BE2C (cell line): ENCODE measurements around the gene C10orf95.

ENCODE experiments used
- DNase-seq: peaks from one replicate; pipeline ENCODE4 v3.0.0-alpha.2; 2020
- H3K27me3 ChIP-seq: fragments of 250-450 bp; sonication (Bioruptor Pico); 2 replicates; pipeline ENCODE4 v1.5.1; 2020; ENCODE audit warnings: mild to moderate bottlenecking
- H3K36me3 ChIP-seq: fragments of 250-450 bp; sonication (Bioruptor Pico); 2 replicates; pipeline ENCODE4 v1.5.1; 2020; ENCODE audit warnings: mild to moderate bottlenecking
- H3K4me1 ChIP-seq: fragments of 250-450 bp; sonication (Bioruptor Pico); 2 replicates; pipeline ENCODE4 v1.5.1; 2020
- H3K4me3 ChIP-seq: 2 replicates; pipeline ENCODE4 v1.5.1; 2011; ENCODE audit warnings: low read depth, low read length
- H3K9me3 ChIP-seq: fragments of 250-450 bp; sonication (Bioruptor Pico); 2 replicates; pipeline ENCODE4 v1.5.1; 2020
- TF ChIP-seq, protein P1 (sequence below): IDR thresholded peaks from 2 replicates; pipeline ENCODE4 v1.5.1; 2012; ENCODE audit warnings: mild to moderate bottlenecking, low read depth, low read length

The C10orf95 gene

DNA sequence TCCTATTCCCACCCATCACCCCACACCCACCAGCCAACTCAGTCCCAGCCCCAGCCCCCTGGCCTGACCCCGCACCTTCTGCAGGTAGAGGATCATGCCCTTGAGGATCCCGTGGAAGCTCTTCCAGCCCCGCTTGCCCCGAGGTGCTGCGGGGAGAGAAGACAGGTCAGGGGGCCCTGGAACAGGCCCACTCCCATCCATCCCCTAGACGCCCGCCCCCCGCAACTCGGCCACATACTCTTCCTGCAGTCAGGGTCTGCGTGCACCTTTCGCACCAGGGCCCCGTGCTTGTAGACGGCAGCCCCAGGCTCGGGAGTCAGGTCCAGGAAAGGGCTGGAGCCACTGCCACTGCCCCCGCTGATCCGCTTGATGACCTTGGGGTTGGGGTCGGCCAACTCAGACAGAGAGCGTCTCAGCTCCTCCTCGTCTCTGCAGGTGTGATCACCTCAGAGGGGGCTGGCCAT lies 46.2 kb downstream of the C10orf95 start:
- DNase-seq: no peak
- Histone ChIP-seq H3K36me3 (peaks cover 20% of the 10 kb centered on the region), H3K27me3 (no peaks in the 10 kb centered on the region), H3K4me1 (peaks cover 3% of the 10 kb centered on the region; the same call in 1 of the 2 replicates), H3K4me3 (no peak overlapping the region), H3K9me3 (no peaks in the 10 kb centered on the region)
- TF ChIP-seq, protein P1, sequence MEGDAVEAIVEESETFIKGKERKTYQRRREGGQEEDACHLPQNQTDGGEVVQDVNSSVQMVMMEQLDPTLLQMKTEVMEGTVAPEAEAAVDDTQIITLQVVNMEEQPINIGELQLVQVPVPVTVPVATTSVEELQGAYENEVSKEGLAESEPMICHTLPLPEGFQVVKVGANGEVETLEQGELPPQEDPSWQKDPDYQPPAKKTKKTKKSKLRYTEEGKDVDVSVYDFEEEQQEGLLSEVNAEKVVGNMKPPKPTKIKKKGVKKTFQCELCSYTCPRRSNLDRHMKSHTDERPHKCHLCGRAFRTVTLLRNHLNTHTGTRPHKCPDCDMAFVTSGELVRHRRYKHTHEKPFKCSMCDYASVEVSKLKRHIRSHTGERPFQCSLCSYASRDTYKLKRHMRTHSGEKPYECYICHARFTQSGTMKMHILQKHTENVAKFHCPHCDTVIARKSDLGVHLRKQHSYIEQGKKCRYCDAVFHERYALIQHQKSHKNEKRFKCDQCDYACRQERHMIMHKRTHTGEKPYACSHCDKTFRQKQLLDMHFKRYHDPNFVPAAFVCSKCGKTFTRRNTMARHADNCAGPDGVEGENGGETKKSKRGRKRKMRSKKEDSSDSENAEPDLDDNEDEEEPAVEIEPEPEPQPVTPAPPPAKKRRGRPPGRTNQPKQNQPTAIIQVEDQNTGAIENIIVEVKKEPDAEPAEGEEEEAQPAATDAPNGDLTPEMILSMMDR: no peak

DNA sequence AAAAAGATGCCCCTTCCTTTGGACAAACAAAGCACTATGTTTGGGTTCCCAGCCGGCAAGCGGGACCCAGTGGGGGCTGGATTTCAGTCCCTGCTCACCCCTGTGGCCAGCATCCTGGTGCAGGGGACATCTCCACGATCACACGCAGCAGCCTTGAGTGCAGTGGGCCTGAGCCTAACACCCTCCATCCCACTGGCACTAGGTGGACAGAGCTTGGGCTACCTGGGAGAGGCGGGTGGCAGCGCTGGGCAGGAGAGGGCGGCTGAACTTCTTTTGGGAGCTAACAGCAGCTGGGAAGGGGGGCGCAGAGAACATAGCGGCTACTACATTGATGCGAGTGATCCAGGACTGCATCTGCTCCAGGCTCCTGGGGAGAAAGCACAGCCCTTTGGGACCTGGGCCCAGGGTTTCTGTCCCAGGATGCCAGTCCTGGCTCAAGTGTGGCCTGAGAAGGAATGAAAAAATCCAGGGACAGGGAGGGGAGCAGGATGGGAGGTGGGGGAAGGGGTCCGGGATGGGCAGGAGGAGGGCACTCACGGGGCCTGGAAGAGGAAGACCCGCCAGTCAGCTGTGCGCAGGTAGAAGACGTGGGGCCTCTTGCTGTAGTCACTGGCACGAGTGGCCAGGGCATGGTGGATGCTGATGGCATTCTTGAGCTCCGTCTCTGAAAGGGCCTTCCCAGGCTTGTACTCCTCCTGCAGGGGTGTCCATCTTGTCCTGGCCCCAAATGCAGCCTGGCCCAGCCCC lies 46.8 kb downstream of the C10orf95 start:
- TF ChIP-seq, protein P1: no peak
- DNase-seq: no peak
- no peaks in the 10 kb centered on the region for H3K9me3 ChIP-seq
- no peak overlapping the region for H3K4me3 ChIP-seq
- peaks cover 23% of the 10 kb centered on the region for H3K36me3 ChIP-seq
- no peaks in the 10 kb centered on the region for H3K27me3 ChIP-seq
- peaks cover 3% of the 10 kb centered on the region; the same call in 1 of the 2 replicates for H3K4me1 ChIP-seq

DNA sequence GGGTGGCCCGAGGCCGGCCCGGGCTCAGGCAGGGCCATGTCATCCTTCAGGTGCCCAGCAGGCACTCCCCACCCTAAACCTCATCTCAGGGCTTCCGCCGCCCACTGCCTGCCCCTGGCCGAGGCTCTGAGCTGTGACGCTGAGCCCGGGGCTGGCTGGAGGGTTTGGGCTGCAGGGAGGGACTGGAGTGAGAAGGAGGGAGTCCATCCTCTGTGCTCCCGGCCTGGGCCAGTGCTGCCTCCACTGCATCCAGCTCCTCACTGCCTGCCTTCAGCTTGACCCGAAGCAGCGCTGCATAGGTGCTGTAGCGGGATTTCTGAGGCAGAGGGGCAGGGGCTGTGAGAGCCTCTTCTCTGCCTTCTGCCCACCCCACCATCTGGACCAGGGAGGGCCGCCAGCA lies 48.2 kb downstream of the C10orf95 start:
- TF ChIP-seq, protein P1: no peak
- Histone ChIP-seq H3K27me3 (no peaks in the 10 kb centered on the region), H3K4me3 (no peak overlapping the region), H3K36me3 (peaks cover 23% of the 10 kb centered on the region), H3K4me1 (peaks cover 3% of the 10 kb centered on the region; the same call in 1 of the 2 replicates), H3K9me3 (no peaks in the 10 kb centered on the region)
- no peak for DNase-seq

DNA sequence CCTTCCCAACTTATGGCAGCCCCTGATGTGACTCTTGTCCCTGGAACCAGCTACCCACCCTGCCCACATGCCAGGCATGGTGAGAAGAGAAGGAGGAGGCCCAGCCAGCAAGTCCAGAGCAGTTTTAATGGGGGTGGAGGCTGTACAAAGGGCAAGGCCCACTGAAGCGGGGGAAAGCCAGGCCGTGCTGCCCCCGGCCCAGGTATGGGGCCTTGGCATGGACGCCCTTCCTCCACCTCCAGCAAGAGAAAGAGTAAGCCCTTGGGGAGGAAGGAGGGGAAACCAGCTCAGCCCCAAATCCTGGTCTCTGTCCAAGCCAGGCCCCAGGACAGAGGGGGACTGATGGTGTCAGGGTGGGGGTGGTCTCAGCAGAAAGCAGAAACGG lies 48.8 kb downstream of the C10orf95 start:
- no peak for DNase-seq
- Histone ChIP-seq H3K36me3 (peaks cover 23% of the 10 kb centered on the region), H3K27me3 (no peaks in the 10 kb centered on the region), H3K4me3 (no peak overlapping the region), H3K9me3 (no peaks in the 10 kb centered on the region), H3K4me1 (peaks cover 3% of the 10 kb centered on the region; the same call in 1 of the 2 replicates)
- TF ChIP-seq, protein P1: no peak

DNA sequence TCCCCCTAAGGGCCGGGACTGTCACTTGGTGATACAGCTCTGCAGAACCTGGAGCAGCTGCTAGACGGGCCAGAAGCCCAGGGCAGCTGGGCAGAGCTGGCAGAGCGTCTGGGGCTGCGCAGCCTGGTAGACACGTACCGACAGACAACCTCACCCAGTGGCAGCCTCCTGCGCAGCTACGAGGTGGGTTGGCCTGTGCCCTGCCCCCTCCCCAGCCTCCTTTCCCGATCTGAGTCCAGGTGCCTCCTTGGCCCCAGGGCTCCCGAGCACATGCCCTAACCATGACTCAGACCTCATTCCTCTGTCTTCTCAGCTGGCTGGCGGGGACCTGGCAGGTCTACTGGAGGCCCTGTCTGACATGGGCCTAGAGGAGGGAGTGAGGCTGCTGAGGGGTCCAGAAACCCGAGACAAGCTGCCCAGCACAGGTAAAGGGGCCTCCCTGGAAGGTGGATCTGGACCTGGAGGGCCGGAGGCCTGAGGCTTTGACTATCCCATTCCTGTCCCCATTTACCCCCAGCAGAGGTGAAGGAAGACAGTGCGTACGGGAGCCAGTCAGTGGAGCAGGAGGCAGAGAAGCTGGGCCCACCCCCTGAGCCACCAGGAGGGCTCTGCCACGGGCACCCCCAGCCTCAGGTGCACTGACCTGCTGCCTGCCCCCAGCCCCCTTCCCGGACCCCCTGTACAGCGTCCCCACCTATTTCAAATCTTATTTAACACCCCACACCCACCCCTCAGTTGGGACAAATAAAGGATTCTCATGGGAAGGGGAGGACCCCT lies 49.4 kb downstream of the C10orf95 start:
- H3K36me3 ChIP-seq: peaks cover 23% of the 10 kb centered on the region
- H3K4me1 ChIP-seq: peaks cover 3% of the 10 kb centered on the region; the same call in 1 of the 2 replicates
- TF ChIP-seq, protein P1: no peak
- H3K4me3 ChIP-seq: no peak overlapping the region
- H3K27me3 ChIP-seq: no peaks in the 10 kb centered on the region
- H3K9me3 ChIP-seq: no peaks in the 10 kb centered on the region
- DNase-seq: peak; percentile 42

DNA sequence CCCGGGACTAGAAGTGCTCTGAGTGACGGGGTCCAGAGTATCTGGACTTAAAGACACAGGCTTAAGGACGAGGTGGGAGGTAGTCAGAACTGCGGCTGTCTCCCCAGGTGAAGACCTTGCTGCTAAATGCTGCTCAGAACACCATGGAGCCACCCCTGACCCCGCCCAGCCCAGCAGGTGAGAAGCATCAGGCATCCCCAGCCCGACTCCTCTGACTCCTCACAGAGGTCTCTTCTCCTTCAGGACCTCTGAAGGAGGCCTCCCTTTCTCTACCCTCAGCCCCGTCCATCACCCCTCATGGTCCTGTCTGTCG lies 50.0 kb downstream of the C10orf95 start:
- H3K4me1 ChIP-seq: peaks cover 3% of the 10 kb centered on the region; the same call in 1 of the 2 replicates
- TF ChIP-seq, protein P1: no peak

More for the DNA sequence above, 50.0 kb downstream of the C10orf95 start:
- Histone ChIP-seq H3K36me3 (peaks cover 23% of the 10 kb centered on the region), H3K9me3 (no peaks in the 10 kb centered on the region), H3K4me3 (no peak overlapping the region), H3K27me3 (no peaks in the 10 kb centered on the region)
- no peak for DNase-seq
